ENCODE measurements around the gene TRIM54. TPM values are rescaled to one million over a fixed set of nuclear protein-coding genes. Genes with fewer than 3 reads are reported as not detected.
A peak's percentile ranks its signal among the peaks of the same experiment; 100 is the strongest.
"Not testable (repeated sequence)": the region's sequence is repeated elsewhere in the genome, so short reads cannot be mapped to it uniquely, and the experiment has no call there.

TRIM54 gene
- total RNA-seq, 2 donors from 2014 or later = 0.86 to 2.2 TPM

DNA sequence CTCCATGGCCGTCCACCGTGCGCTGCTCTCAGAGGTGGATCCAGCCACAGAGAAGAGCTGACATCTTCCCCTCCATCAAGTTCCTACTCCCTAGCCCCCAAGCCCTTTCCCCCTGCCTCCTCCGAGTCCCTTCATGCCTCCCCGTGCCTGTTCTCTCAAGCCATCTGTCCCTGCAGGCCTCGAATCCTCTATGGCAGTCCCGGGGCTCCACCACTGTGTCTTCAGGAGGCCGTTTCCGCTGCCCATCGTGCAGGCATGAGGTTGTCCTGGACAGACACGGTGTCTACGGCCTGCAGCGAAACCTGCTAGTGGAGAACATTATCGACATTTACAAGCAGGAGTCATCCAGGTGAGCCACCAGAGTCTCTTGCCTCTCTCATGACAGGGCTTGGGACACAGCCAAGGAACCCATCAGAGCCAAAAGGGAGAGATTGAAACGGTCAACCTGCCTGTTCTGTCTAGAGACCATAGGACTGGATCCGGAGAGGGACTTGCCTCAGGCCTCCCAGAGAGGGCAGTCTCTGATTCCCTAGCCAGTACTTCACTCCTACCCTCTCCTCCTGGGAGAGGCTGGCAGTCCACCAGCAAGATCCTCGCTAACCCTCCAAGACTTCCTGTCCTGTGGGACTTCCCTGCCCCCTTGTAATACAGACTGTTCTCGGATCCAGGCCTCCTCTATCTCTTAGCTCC is 16.3 kb downstream of the TRIM54 start:
- Histone ChIP-seq H3K9ac (ENCODE audit: extremely low read depth, low read length, poor library complexity, severe bottlenecking) (no peak overlapping the region), H3K4me3 (ENCODE audit: low read length) (no peak overlapping the region), H3K9me3 (ENCODE audit: control insufficient read depth, low read length) (no peaks in the 10 kb centered on the region), H3K27me3 (ENCODE audit: control insufficient read depth, insufficient read depth, low read length, poor library complexity, severe bottlenecking) (no peaks in the 10 kb centered on the region), H3K4me1 (ENCODE audit: control insufficient read depth, insufficient read depth, low read length) (no peaks in the 10 kb centered on the region), H3K27ac (ENCODE audit: low read depth, low read length) (no peak overlapping the region), H3K36me3 (ENCODE audit: control insufficient read depth, insufficient read depth, low read length) (no peaks in the 10 kb centered on the region)
- no peaks in the 10 kb centered on the region for H3K36me3 Mint-ChIP-seq (ENCODE audit: low read depth)
- H3K27ac Mint-ChIP-seq = no peak overlapping the region
- WGBS, 2 experiments (ENCODE audit: insufficient coverage in 1 of 2, insufficient read length in 1 of 2) = 92 to 94% methylated on average over 14 to 18 of the region's 18 CpGs
- no peaks in the 10 kb centered on the region for H3K27me3 Mint-ChIP-seq (ENCODE audit: insufficient read depth)
- H3K9me3 Mint-ChIP-seq = no peaks in the 10 kb centered on the region
- no peaks in the 10 kb centered on the region for H3K4me1 Mint-ChIP-seq
- no peak overlapping the region for H3K4me3 Mint-ChIP-seq
- no peak for DNase-seq
- TF ChIP-seq CTCF (conservative IDR thresholded peaks at IDR 0.05) = no peak

DNA sequence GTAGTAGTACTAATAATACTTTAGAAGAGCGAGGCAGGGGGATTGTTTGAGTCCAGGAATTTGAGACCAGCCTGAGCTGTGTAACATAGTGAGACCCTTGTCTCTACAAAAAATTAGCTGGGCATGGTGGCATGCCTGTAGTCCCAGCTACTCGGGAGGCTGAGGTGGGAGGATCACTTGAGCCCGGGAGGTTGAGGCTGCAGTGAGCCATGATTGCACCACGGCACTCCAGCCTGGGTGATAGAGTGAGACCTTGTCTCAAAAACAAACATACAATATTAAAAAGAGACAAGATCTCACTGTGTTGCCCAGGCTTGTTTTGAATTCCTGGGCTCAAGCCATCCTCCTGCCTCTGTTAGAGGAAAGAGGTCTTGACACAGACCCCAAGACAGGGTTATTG is 18.4 kb downstream of the TRIM54 start:
- H3K36me3 ChIP-seq (ENCODE audit: control insufficient read depth, insufficient read depth, low read length); H3K4me1 ChIP-seq (ENCODE audit: control insufficient read depth, insufficient read depth, low read length); H3K4me3 ChIP-seq (ENCODE audit: low read length); H3K9me3 ChIP-seq (ENCODE audit: control insufficient read depth, low read length); H3K36me3 Mint-ChIP-seq (ENCODE audit: low read depth); H3K4me1 Mint-ChIP-seq; H3K27ac ChIP-seq (ENCODE audit: low read depth, low read length); H3K27ac Mint-ChIP-seq; H3K9ac ChIP-seq (ENCODE audit: extremely low read depth, low read length, poor library complexity, severe bottlenecking); DNase-seq; H3K9me3 Mint-ChIP-seq; H3K4me3 Mint-ChIP-seq: not testable (repeated sequence)
- H3K27me3 Mint-ChIP-seq (ENCODE audit: insufficient read depth) = peaks cover 14% of the 10 kb centered on the region
- 92 to 96% methylated on average over 4 of the region's 4 CpGs for WGBS, 2 experiments (ENCODE audit: insufficient coverage in 1 of 2, insufficient read length in 1 of 2)
- H3K27me3 ChIP-seq (ENCODE audit: control insufficient read depth, insufficient read depth, low read length, poor library complexity, severe bottlenecking) = peaks cover 15% of the 10 kb centered on the region

DNA sequence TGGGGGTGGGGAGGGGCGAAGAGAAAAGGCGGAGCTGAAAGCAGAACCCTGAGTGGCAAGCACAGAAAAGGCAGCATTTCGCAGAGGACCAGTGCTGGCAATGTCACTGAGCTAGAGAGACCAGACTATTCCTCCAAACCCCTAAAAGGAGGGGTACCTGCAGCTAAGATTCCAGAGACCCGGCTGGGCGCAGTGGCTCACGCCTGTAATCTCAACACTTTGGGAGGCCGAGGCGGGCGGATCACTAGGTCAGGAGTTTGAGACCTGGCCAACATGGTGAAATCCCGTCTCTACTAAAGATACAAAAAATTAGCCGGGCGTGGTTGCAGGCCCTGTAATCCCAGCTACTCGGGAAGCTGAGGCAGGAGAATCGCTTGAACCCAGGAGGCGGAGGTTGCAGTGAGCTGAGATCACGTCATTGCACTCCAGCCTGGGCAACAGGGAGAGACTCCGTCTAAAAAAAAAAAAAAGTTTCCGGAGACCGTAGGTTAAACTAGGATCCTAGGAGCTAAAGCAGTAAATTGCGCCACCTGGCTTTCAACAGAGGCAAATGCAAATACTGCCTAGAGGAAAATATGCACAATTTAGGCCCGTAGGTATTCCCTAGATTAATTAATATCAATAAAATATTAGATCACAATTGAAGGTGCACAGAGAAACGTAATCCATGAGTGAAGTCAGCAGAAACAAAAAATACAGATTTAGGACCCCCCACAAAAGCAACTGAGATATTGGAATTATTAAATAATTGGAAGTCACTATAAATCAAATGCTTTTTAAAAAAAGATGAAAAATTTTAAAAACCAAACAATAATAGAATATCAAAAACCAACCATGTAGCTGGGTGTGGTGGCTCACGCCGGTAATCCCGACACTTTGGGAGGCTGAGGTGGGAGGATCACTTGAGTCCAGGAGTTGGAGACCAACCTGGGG is 21.1 kb downstream of the TRIM54 start:
- Mint-ChIP-seq H3K36me3 (ENCODE audit: low read depth) (no peaks in the 10 kb centered on the region), H3K9me3 (no peaks in the 10 kb centered on the region), H3K27ac (no peak overlapping the region), H3K27me3 (ENCODE audit: insufficient read depth) (peaks cover 41% of the 10 kb centered on the region), H3K4me3 (peak overlapping the region; percentile 36), H3K4me1 (no peaks in the 10 kb centered on the region)
- H3K4me3 ChIP-seq (ENCODE audit: low read length) = no peak overlapping the region
- WGBS, 2 experiments (ENCODE audit: insufficient coverage in 1 of 2, insufficient read length in 1 of 2) = 52 to 56% methylated on average over 22 to 24 of the region's 25 CpGs
- H3K9me3 ChIP-seq (ENCODE audit: control insufficient read depth, low read length) = no peaks in the 10 kb centered on the region
- H3K9ac ChIP-seq (ENCODE audit: extremely low read depth, low read length, poor library complexity, severe bottlenecking) = no peak overlapping the region
- peaks cover 43% of the 10 kb centered on the region for H3K27me3 ChIP-seq (ENCODE audit: control insufficient read depth, insufficient read depth, low read length, poor library complexity, severe bottlenecking)
- peak; percentile 97 for TF ChIP-seq CTCF (conservative IDR thresholded peaks at IDR 0.05)
- H3K27ac ChIP-seq (ENCODE audit: low read depth, low read length) = no peak overlapping the region
- H3K4me1 ChIP-seq (ENCODE audit: control insufficient read depth, insufficient read depth, low read length) = peaks cover 6% of the 10 kb centered on the region
- H3K36me3 ChIP-seq (ENCODE audit: control insufficient read depth, insufficient read depth, low read length) = no peaks in the 10 kb centered on the region
- peak; percentile 69 for DNase-seq
